Measurements from ENCODE around the gene SLC41A2. TPM values are rescaled to one million over a fixed set of nuclear protein-coding genes. Genes with fewer than 3 reads are reported as not detected.

SLC41A2 gene
- total RNA-seq, 2 experiments from 2014 or later = 5.3 to 11.1 TPM

DNA sequence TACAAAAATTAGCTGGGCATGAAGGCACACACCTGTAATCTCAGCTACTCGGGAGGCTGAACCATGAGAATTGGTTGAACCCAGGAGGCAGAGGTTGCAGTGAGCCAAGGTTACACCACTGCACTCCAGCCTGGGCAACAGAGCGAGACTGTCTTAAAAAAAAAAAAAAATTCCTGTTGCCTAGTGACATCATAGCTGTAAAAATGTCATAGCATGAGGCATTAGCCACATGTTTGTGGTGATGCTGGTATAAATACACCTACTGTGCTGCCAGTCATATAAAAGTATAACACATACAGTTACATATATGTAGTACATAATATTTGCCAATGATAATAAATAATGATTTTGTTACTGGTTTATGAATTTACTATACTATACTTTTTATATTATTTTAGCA, 22.2 kb downstream of the SLC41A2 start:
- ChIA-PET POLR2A (no interaction called here), CTCF (interaction anchor here (0.8 kb wide), 1 partner anchor 23 kb away, joined by 4 read pairs; the partner anchor contains the start of gene SLC41A2)
- no peak for ATAC-seq
- H3K9me3 Mint-ChIP-seq = no peaks in the 10 kb centered on the region
- intact Hi-C loops (cut with micrococcal nuclease) = no loop called here
- no peak overlapping the region for H3K27ac Mint-ChIP-seq
- H3K4me1 Mint-ChIP-seq (ENCODE audit: low read depth) = peaks cover 16% of the 10 kb centered on the region
- no peaks in the 10 kb centered on the region for H3K36me3 Mint-ChIP-seq (ENCODE audit: low read depth)
- no peak overlapping the region for H3K4me3 Mint-ChIP-seq
- peaks cover 6% of the 10 kb centered on the region for H3K27me3 Mint-ChIP-seq
- no peak for DNase-seq
- TF ChIP-seq, protein P1, sequence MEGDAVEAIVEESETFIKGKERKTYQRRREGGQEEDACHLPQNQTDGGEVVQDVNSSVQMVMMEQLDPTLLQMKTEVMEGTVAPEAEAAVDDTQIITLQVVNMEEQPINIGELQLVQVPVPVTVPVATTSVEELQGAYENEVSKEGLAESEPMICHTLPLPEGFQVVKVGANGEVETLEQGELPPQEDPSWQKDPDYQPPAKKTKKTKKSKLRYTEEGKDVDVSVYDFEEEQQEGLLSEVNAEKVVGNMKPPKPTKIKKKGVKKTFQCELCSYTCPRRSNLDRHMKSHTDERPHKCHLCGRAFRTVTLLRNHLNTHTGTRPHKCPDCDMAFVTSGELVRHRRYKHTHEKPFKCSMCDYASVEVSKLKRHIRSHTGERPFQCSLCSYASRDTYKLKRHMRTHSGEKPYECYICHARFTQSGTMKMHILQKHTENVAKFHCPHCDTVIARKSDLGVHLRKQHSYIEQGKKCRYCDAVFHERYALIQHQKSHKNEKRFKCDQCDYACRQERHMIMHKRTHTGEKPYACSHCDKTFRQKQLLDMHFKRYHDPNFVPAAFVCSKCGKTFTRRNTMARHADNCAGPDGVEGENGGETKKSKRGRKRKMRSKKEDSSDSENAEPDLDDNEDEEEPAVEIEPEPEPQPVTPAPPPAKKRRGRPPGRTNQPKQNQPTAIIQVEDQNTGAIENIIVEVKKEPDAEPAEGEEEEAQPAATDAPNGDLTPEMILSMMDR (IDR thresholded peaks at IDR 0.05) = no peak

DNA sequence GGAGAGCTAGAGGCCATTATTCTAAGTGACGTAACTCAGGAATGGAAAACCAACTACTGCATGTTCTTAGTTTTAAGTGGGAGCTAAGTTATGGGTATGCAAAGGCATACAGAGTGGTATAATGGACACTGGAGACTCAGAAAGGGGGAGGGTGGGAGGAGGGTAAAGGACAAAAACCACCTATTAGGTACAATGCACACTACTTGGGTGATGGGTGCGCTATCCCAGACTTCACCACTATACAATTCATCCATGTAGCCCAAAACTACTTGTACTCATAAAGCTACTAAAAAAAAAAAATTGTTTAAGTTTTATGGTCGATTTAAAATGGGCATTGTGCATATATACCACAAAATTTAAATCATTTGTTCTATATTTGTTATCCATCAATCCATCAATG, 24.3 kb downstream of the SLC41A2 start:
- intact Hi-C loops (cut with micrococcal nuclease) = no loop called here
- no peak for ATAC-seq
- TF ChIP-seq, protein P1 (IDR thresholded peaks at IDR 0.05) = no peak
- DNase-seq = no peak
- peaks cover 30% of the 10 kb centered on the region for H3K4me1 Mint-ChIP-seq (ENCODE audit: low read depth)
- POLR2A ChIA-PET = no interaction called here
- H3K27ac Mint-ChIP-seq = no peak overlapping the region
- H3K36me3 Mint-ChIP-seq (ENCODE audit: low read depth) = no peaks in the 10 kb centered on the region
- H3K4me3 Mint-ChIP-seq = no peak overlapping the region
- peaks cover 6% of the 10 kb centered on the region for H3K27me3 Mint-ChIP-seq
- CTCF ChIA-PET = no interaction called here
- no peaks in the 10 kb centered on the region for H3K9me3 Mint-ChIP-seq

DNA sequence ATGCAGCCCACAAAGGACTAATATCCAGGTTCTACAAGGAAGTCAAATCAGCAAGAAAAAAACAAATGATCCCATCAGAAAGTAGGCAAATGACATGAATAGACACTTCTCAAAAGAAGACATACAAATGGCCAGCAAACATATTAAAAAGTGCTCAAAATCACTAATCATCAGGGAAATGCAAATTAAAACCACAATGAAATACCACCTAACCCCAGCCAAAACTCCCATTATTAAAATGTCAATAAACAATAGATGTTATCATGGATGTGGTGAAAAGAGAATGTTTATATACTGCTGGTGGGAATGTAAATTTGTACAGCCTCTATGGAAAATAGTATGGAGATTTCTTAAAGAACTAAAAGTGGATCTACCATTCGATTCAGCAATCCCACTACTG, 25.0 kb downstream of the SLC41A2 start:
- ATAC-seq (no peak), DNase-seq (no peak)
- Mint-ChIP-seq H3K27ac (no peak overlapping the region), H3K27me3 (peaks cover 3% of the 10 kb centered on the region), H3K4me3 (no peak overlapping the region), H3K4me1 (ENCODE audit: low read depth) (peaks cover 31% of the 10 kb centered on the region), H3K36me3 (ENCODE audit: low read depth) (no peaks in the 10 kb centered on the region), H3K9me3 (no peaks in the 10 kb centered on the region)
- TF ChIP-seq, protein P1 (IDR thresholded peaks at IDR 0.05) = no peak
- intact Hi-C loops (cut with micrococcal nuclease) = no loop called here
- ChIA-PET CTCF (no interaction called here), POLR2A (no interaction called here)

DNA sequence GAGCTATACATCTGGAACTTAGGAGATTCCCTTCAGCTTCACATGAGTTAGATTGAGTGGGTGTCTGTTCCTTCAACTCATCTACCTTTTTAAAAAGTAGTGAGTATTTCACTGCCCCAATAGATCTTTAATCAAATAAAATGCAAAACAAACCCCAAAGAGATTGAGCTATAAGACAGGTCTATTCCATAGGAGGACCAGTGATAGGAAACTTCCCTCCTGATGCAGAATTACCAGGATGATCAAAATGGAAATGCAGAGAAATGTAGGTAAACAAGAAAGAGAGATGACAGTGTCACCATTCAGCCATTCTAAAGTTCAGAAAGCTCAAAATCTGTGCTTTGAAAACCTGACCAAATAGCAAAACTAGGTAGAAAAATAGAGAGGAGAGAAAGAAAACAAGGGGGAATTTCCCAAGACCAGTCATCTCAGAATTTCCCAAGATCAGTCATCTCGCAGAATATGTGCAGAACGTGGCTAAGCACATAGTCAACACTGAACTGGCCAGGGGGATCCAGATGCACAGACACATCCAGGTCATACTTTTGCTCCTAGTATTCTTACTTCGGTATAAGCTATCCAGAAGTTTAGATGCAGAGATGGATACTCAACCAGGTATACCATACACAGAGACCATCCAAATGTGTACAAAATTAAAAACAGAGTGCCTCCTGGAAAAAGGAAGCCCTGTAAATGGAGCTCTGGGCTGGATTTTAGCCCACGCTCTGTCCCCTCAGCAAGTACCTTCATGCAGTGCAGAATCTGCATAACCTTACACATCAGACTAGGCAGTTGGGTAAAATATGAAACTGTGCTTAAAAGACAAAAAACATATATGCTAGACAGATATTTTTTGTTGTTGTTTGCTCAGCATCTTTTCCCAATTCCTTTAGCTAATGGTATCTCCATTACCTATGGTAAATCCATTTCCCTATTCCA, 27.4 kb downstream of the SLC41A2 start:
- no peaks in the 10 kb centered on the region for H3K36me3 Mint-ChIP-seq (ENCODE audit: low read depth)
- DNase-seq = peak; percentile 67
- no peak overlapping the region for H3K4me3 Mint-ChIP-seq
- TF ChIP-seq, protein P1 (IDR thresholded peaks at IDR 0.05) = no peak
- H3K9me3 Mint-ChIP-seq = no peaks in the 10 kb centered on the region
- ATAC-seq = peak; percentile 96
- intact Hi-C loops (cut with micrococcal nuclease) = no loop called here
- H3K27me3 Mint-ChIP-seq = peaks cover 2% of the 10 kb centered on the region
- H3K27ac Mint-ChIP-seq = peak overlapping the region; percentile 80
- POLR2A ChIA-PET = interaction anchor here (0.6 to 1.1 kb wide), 4 partner anchors 10 to 103 kb away, joined by 3 to 4 read pairs (median 3); no protein-coding TSS in a partner anchor
- CTCF ChIA-PET = interaction anchor here (0.7 to 2.9 kb wide), 5 partner anchors 9 to 549 kb away, joined by 3 to 11 read pairs (median 4); no protein-coding TSS in a partner anchor
- H3K4me1 Mint-ChIP-seq (ENCODE audit: low read depth) = peaks cover 31% of the 10 kb centered on the region

DNA sequence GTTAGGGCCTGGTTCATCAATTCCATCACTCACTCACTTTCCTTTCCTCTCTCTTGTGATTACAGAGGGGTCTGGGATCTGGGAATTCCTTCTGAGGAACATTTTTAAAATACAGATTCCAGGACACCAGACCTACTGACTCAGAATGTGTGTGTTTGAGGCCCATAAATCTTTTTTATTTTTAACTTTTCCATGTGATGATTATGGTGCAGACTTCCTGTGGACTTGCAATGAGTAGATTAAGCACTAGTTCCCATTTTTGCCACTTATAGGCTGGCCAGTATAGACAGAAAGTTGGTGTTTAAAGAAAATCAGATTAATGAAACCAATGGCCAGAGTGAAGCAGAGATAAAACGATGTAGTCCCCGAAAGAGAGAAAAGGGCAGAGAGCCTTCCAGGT, 28.1 kb downstream of the SLC41A2 start:
- no peaks in the 10 kb centered on the region for H3K9me3 Mint-ChIP-seq
- ChIA-PET POLR2A (interaction anchor here (0.8 to 1.1 kb wide), 2 partner anchors 24 to 104 kb away, joined by 3 read pairs; no protein-coding TSS in a partner anchor), CTCF (interaction anchor here (0.8 to 2.9 kb wide), 4 partner anchors 9 to 548 kb away, joined by 4 to 11 read pairs (median 4); no protein-coding TSS in a partner anchor)
- intact Hi-C loops (cut with micrococcal nuclease) = no loop called here
- DNase-seq (no peak), ATAC-seq (no peak)
- H3K4me3 Mint-ChIP-seq = no peak overlapping the region
- H3K27me3 Mint-ChIP-seq = peaks cover 2% of the 10 kb centered on the region
- H3K4me1 Mint-ChIP-seq (ENCODE audit: low read depth) = peaks cover 31% of the 10 kb centered on the region
- H3K27ac Mint-ChIP-seq = peak overlapping the region; percentile 80
- TF ChIP-seq, protein P1 (IDR thresholded peaks at IDR 0.05) = no peak
- no peaks in the 10 kb centered on the region for H3K36me3 Mint-ChIP-seq (ENCODE audit: low read depth)

Data from activated CD8-positive, alpha-beta T cell treated with anti-CD3 and anti-CD28 coated beads for 36 hours (primary cell).